CD4-positive, alpha-beta T cell treated with Interleukin-17A for 4 hours (primary cell): Measurements from ENCODE around the gene ADGRB3.

ENCODE experiments used
- DNase-seq: peaks from one replicate; pipeline ENCODE4 v3.0.0-alpha.2; 2020; ENCODE audit warnings: mixed read lengths

Gene ADGRB3

GRCh38 chr6:68710496-68710895 is 75.4 kb downstream of the ADGRB3 start:
- DNase-seq, result no peak

GRCh38 chr6:68710916-68711315 is 75.8 kb downstream of the ADGRB3 start:
- DNase-seq, result no peak

GRCh38 chr6:68711386-68712000 is 76.4 kb downstream of the ADGRB3 start:
- DNase-seq, result no peak

- no peak for DNase-seq
Measured at GRCh38 chr6:68716620-68717019, 81.5 kb downstream of the ADGRB3 start.

- no peak for DNase-seq
Measured at GRCh38 chr6:68718385-68719073, 83.4 kb downstream of the ADGRB3 start.

GRCh38 chr6:68719761-68720160 is 84.7 kb downstream of the ADGRB3 start:
- no peak for DNase-seq

DNA sequence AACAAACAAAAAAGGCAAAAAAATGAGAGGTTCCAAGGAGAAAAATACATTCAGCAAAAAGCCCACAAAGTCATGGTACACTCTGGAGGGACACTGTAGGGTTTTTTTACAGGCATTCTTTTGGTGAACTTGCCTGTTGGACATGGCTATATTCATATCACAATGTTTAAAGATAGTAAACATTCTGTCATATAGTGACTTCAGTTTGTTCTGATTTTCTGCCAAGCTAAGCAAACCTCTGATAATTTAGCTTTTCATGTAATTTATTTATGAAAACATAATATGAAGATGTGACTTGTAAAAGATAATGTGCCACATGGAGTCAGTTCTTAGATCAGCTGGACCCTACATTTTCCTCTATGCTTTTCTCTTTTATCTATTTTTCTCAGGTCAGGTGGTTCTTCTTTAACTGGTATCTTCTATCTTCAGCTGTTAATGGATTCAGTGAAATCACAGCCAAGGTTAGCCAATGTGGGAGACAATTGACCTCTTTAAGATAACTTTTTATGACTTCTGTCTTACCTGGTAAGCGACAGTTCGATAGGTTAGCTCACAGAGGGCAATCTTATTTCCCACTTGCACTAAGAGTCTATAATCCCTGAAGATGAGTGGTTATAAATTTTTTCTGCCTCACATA is 87.9 kb downstream of the ADGRB3 start:
- DNase-seq, result no peak

- DNase-seq, result no peak
Measured at GRCh38 chr6:68724060-68724459, 89.0 kb downstream of the ADGRB3 start.

DNA sequence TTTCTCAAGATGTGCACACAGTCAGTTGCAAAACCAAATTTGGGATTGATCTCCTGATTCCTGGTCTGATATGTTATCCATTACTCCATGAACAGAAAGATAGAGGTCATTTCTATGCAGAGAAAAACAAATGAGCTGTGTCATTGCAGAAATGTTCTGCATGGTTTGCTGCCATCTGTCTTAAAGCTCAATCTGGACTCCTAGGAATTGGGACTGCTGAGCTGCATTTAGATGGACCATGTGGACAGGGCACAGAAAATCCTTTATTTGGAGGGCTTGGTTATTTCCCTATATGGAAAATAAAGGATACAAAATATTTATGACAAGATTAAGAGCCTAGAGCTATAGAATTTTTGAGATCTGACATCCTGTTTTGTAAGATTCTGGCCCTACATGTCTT is 91.3 kb downstream of the ADGRB3 start:
- DNase-seq, result no peak

GRCh38 chr6:68726992-68727391 is 91.9 kb downstream of the ADGRB3 start:
- no peak for DNase-seq

GRCh38 chr6:68727699-68728098 is 92.6 kb downstream of the ADGRB3 start:
- no peak for DNase-seq

DNA sequence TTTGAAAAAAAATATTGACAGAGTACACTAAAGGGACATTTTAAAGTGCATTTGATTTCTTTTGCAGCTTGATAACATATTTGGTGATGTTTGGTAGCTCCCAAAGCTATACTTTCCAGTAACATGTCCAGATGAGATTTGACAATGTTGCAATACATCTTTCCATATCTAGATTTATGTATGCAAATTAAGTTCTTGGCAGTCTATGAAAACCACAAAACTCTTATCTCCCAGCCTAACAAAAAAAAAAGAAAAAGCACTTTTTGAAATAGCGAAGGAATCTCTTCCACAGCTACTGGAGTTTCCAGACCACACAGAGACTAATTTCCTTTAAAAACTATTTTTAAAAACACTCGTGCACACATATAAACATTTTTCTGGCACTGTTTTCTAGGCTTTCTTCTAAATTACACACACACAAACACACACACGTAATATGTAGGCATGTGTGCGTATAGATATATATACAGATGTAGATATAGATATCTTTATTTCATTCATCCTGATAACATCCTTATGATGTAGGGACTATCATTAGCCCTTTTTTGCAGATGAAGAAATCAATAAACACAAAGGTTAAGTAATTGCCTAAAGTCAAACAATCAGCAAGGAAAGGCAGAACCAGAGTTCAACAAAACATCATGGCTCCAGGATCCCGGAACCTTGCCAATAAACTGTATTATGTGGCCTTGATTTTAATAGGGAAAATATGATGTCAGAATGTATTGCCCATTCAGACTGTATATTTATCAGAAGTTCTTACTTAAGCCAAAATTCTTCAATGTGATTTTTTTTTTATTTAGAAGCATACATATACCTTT is 93.3 kb downstream of the ADGRB3 start:
- no peak for DNase-seq

DNA sequence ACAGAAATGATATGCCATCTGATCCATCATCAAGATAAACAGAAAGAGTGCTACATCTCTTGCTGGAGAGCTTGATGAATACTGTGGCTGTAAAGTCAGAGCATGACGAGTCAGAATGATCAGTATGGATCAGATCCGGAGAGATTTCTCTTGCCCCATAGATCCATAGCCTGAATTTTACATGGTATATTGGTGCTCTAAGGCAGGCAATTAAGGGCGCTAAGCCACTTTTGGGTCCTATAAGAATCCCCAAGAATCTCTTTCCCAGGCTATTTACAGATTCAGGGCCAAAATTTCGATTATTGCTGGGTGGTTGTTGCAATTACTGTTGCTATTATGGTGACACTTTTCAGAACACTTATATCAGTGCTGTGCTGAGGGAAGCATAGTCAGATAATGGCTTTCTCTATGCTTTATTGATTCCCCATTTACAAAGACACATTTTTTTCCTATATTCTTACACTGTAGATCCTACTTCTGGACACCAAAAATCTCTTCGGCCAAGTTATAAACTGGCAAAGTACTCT is 94.4 kb downstream of the ADGRB3 start:
- no peak for DNase-seq

DNA sequence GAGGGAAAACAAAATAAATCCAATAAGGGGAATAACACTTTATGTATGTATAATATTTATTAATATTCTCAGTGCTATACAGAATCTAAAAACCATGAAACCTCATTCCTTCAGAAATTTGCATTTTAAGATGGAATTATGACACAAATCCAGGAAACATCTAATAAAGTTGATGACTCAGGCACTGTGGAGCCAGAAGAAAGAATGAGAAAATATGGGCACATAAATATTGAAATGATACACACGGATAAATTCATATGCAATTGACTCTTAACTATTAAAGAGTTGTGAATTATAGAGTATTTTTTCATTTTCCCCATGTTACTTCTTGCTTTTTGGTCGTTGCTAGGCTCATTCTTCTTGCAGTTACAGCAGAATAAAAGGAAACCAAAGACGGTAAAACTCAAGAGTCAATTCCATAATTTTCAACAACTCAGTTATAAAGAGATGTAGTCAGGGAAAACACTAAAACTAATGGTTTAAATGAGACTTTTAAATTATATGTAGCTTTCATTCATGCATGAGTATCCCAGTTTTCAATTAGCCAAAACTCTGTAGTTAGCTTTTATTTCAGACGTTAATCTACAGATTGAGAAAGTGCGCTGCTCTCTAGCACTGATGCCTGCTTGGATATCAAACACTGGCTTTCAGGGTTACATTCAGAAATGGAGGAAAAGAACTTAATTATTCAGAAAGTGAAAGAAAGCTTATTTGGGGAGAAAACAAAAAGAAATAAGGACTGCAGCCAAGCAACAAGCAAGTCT is 95.4 kb downstream of the ADGRB3 start:
- DNase-seq, result no peak

GRCh38 chr6:68732423-68732822 is 97.3 kb downstream of the ADGRB3 start:
- DNase-seq, result no peak

DNA sequence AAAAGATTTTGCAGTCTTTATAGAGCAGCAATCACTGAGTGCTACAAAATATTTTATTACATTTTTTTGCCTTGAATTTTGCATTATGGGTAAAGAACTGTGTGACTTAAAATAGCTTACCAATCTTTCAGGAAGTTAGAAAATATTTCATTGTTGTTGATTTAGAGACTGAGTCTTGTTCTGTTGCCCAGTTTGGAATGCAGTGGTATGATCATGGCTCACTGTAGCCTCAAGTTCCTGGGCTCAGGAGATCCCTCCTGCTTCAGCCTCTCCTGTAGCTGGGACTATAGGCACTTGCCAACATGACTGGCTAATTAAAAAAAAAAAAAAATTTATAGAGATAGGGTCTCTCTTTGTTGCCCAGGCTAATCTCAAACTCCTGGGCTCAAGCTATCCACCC is 100.8 kb downstream of the ADGRB3 start:
- DNase-seq, result no peak

DNA sequence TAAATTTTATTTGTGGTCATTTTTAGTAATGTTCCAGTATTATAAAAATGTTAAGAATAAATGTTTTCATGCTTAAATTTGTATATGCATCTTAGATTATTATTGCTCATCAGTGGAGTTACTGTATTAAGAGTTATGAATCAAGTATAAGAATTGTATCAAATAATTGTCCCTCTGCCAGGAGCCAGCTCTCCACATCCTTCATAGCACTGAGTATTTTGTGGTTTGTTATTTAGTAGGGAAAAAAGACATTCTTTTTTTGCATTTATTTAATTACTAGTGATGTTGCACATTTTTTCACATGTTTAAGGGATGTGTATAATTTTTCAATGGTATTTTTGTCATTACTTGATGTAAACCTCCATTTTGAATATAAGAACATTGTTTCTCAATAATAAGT is 102.0 kb downstream of the ADGRB3 start:
- no peak for DNase-seq

- DNase-seq, result no peak
Measured at GRCh38 chr6:68738039-68738438, 103.0 kb downstream of the ADGRB3 start.

DNA sequence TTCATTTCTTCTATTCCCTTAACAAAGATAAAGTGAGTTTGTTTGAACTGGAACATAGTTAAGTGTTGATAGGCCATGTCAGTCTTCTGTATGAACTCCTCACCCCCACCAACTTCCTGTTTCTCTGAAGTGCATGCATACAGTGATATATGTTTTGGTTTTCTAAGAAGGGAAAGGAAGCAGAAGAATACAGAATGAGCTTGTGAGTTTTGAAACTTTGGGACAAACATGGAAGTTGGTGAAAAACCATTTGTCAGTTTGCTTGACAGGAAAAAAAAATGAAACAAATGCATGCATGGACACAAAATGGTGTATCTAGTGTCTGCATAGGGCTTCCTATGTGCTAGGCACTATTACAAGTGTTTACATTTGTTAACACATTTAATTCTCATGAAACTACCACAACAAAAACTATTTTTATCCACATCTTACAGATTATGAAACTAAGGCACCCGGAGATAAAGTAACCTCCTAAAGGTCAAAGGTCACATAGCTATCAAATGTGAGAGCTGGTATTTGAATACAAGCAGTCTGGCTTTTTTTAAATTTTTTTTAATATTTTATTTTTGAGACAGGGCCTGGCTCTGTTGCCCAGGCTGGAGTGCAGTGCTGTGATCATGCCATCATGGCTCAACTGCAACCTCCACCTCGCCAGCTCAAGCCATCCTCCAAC is 105.9 kb downstream of the ADGRB3 start:
- no peak for DNase-seq

GRCh38 chr6:68741501-68742386 is 106.7 kb downstream of the ADGRB3 start:
- no peak for DNase-seq

GRCh38 chr6:68743099-68743498 is 108.0 kb downstream of the ADGRB3 start:
- no peak for DNase-seq
